HCT116 (cell line): Measurements from ENCODE around the gene CEP162.

Source experiments
- ATF3 ChIP-seq: IDR thresholded peaks from 2 replicates; pipeline ENCODE4 v1.6.1; 2012
- CEBPB ChIP-seq: IDR thresholded peaks from 2 replicates; pipeline ENCODE4 v1.6.1; 2012; ENCODE audit warnings: low read depth
- EGR1 ChIP-seq: IDR thresholded peaks from 2 replicates; pipeline ENCODE4 v1.6.1; 2012; ENCODE audit warnings: low read depth
- EZH2phosphoT487 ChIP-seq: fragments of 200-600 bp; IDR thresholded peaks from 2 replicates; pipeline ENCODE4 v1.6.1; 2018; ENCODE audit warnings: antibody characterized with exemption, borderline replicate concordance
- POLR2A ChIP-seq: IDR thresholded peaks from 2 replicates; pipeline ENCODE4 v1.7.0; 2011; ENCODE audit warnings: borderline replicate concordance; ENCODE audit not compliant: insufficient read depth, insufficient read length; ENCODE audit errors: extremely low read depth
- RAD21 ChIP-seq: IDR thresholded peaks from 2 replicates; pipeline ENCODE4 v1.6.1; 2012; ENCODE audit warnings: low read depth, mild to moderate bottlenecking
- SIN3A ChIP-seq: IDR thresholded peaks from 2 replicates; pipeline ENCODE4 v1.6.1; 2012; ENCODE audit warnings: low read depth
- TF ChIP-seq, protein P1 (sequence below), 3 experiments: fragments of 200-600 bp in 1 of 3; sonication (generic) in 1 of 3; IDR thresholded peaks in 2 of 3; conservative IDR thresholded peaks in 1 of 3; 2 replicates each; pipeline ENCODE4 v1.5.1; 2012 to 2017; ENCODE audit warnings: low read depth in 2 of 3, low read length in 2 of 3, antibody characterized with exemption in 1 of 3, borderline replicate concordance in 1 of 3, control low read depth in 1 of 3, mild to moderate bottlenecking in 1 of 3, mixed read lengths in 1 of 3, mixed run types in 1 of 3, moderate library complexity in 1 of 3; ENCODE audit not compliant: insufficient read depth in 1 of 3
- TF ChIP-seq, protein P2 (sequence below): IDR thresholded peaks from 2 replicates; pipeline ENCODE4 v1.6.1; 2012; ENCODE audit warnings: low read depth

- TF ChIP-seq, protein P1, sequence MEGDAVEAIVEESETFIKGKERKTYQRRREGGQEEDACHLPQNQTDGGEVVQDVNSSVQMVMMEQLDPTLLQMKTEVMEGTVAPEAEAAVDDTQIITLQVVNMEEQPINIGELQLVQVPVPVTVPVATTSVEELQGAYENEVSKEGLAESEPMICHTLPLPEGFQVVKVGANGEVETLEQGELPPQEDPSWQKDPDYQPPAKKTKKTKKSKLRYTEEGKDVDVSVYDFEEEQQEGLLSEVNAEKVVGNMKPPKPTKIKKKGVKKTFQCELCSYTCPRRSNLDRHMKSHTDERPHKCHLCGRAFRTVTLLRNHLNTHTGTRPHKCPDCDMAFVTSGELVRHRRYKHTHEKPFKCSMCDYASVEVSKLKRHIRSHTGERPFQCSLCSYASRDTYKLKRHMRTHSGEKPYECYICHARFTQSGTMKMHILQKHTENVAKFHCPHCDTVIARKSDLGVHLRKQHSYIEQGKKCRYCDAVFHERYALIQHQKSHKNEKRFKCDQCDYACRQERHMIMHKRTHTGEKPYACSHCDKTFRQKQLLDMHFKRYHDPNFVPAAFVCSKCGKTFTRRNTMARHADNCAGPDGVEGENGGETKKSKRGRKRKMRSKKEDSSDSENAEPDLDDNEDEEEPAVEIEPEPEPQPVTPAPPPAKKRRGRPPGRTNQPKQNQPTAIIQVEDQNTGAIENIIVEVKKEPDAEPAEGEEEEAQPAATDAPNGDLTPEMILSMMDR (IDR thresholded peaks at IDR 0.05 in 2 of 3, conservative IDR thresholded peaks at IDR 0.05 in 1 of 3; ENCODE audit: borderline replicate concordance in 1 of 3, insufficient read depth in 1 of 3, low read depth in 2 of 3, low read length in 2 of 3) = no peak
- TF ChIP-seq POLR2A (no peak), SIN3A (no peak), ATF3 (no peak), CEBPB (no peak), RAD21 (no peak), EZH2phosphoT487 (no peak), EGR1 (no peak)
- TF ChIP-seq, protein P2, sequence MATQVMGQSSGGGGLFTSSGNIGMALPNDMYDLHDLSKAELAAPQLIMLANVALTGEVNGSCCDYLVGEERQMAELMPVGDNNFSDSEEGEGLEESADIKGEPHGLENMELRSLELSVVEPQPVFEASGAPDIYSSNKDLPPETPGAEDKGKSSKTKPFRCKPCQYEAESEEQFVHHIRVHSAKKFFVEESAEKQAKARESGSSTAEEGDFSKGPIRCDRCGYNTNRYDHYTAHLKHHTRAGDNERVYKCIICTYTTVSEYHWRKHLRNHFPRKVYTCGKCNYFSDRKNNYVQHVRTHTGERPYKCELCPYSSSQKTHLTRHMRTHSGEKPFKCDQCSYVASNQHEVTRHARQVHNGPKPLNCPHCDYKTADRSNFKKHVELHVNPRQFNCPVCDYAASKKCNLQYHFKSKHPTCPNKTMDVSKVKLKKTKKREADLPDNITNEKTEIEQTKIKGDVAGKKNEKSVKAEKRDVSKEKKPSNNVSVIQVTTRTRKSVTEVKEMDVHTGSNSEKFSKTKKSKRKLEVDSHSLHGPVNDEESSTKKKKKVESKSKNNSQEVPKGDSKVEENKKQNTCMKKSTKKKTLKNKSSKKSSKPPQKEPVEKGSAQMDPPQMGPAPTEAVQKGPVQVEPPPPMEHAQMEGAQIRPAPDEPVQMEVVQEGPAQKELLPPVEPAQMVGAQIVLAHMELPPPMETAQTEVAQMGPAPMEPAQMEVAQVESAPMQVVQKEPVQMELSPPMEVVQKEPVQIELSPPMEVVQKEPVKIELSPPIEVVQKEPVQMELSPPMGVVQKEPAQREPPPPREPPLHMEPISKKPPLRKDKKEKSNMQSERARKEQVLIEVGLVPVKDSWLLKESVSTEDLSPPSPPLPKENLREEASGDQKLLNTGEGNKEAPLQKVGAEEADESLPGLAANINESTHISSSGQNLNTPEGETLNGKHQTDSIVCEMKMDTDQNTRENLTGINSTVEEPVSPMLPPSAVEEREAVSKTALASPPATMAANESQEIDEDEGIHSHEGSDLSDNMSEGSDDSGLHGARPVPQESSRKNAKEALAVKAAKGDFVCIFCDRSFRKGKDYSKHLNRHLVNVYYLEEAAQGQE = no peak
Observed at GRCh38 chr6:84081222-84081621, 146.2 kb downstream of the CEP162 start.
